ENCODE measurements around the gene LMNTD1. TPM values are rescaled to one million over a fixed set of nuclear protein-coding genes. Genes with fewer than 3 reads are reported as not detected.

Gene LMNTD1
- polyA plus RNA-seq, 1 of the 3 experiments (the other 2 are of a cell fraction): 0.20 TPM

GRCh38 chr12:25524366-25524765 lies 28.7 kb downstream of the LMNTD1 start:
- H3K27ac ChIP-seq (ENCODE audit: low read depth in 2 of 2, low read length in 1 of 2): no peak overlapping the region
- H3K9me3 ChIP-seq: no peaks in the 10 kb centered on the region
- H3K4me1 ChIP-seq (ENCODE audit: control insufficient read depth in 1 of 2, insufficient read depth in 2 of 2, low read depth in 1 of 2, low read length in 1 of 2): no peaks in the 10 kb centered on the region; a peak in 1 of 4 replicates
- no peaks in the 10 kb centered on the region for H3K9me2 ChIP-seq
- no peak overlapping the region for H3K4me3 ChIP-seq (ENCODE audit: low read depth in 2 of 2, low read length in 1 of 2)
- TF ChIP-seq ELF1 (IDR thresholded peaks at IDR 0.05): no peak
- no peak for TF ChIP-seq USF1 (IDR thresholded peaks at IDR 0.05; ENCODE audit: borderline replicate concordance, low read depth)
- no peak for TF ChIP-seq TEAD4 (IDR thresholded peaks at IDR 0.05; ENCODE audit: borderline replicate concordance, insufficient read depth)
- no peak for TF ChIP-seq NFIC (IDR thresholded peaks at IDR 0.05; ENCODE audit: borderline replicate concordance)
- no peak for TF ChIP-seq IRF3 (IDR thresholded peaks at IDR 0.05; ENCODE audit: low read depth, low read length)
- no peak for TF ChIP-seq GATA2 (CRISPR knock-in tag; IDR thresholded peaks at IDR 0.05)
- TF ChIP-seq MAX (IDR thresholded peaks at IDR 0.05; ENCODE audit: low read depth): no peak
- no peak for TF ChIP-seq ZBTB33 (IDR thresholded peaks at IDR 0.05; ENCODE audit: borderline replicate concordance, low read depth)
- TF ChIP-seq EZH2phosphoT487 (IDR thresholded peaks at IDR 0.05; ENCODE audit: borderline replicate concordance, low read depth): no peak
- no peak for TF ChIP-seq FOXM1 (IDR thresholded peaks at IDR 0.05; ENCODE audit: low read depth)
- TF ChIP-seq SMC3 (IDR thresholded peaks at IDR 0.05; ENCODE audit: low read depth, low read length): no peak
- no peak for TF ChIP-seq RFX5 (IDR thresholded peaks at IDR 0.05; ENCODE audit: low read length)
- TF ChIP-seq PBX3 (IDR thresholded peaks at IDR 0.05): no peak
- no peak for TF ChIP-seq TCF12 (IDR thresholded peaks at IDR 0.05)
- no peak for TF ChIP-seq RAD21 (IDR thresholded peaks at IDR 0.05; ENCODE audit: low read length)
- no peak for TF ChIP-seq RXRA (IDR thresholded peaks at IDR 0.05; ENCODE audit: borderline replicate concordance, low read depth)
- H3K27me3 ChIP-seq (ENCODE audit: insufficient read depth): no peaks in the 10 kb centered on the region
- H3K36me3 ChIP-seq (replicated peaks in 1 of 2; ENCODE audit: control insufficient read depth in 1 of 2, insufficient read depth in 2 of 2, low read length in 1 of 2): no peaks in the 10 kb centered on the region
- CTCF ChIA-PET: interaction anchor here (0.9 kb wide), 1 partner anchor 12 kb away, joined by 3 read pairs; no protein-coding TSS in a partner anchor
- no peaks in the 10 kb centered on the region for H3K79me2 ChIP-seq (ENCODE audit: insufficient read depth)
- no peak overlapping the region for H3K9ac ChIP-seq
- DNase-seq: no peak
- no peak overlapping the region for H2AFZ ChIP-seq (ENCODE audit: low read depth)
- POLR2A ChIA-PET: no interaction called here
- no peak overlapping the region for H3K4me2 ChIP-seq
- no peaks in the 10 kb centered on the region for H3F3A ChIP-seq (replicated peaks; ENCODE audit: insufficient read depth)
- H4K20me1 ChIP-seq (ENCODE audit: insufficient read depth): no peaks in the 10 kb centered on the region
